Ascending aorta (tissue), 2 donors: ENCODE measurements around the gene GOLGA8H. TPM values are rescaled to one million over a fixed set of nuclear protein-coding genes. Genes with fewer than 3 reads are reported as not detected.
A peak's percentile ranks its signal among the peaks of the same experiment; 100 is the strongest.
"Not testable (repeated sequence)": the region's sequence is repeated elsewhere in the genome, so short reads cannot be mapped to it uniquely, and the experiment has no call there.

Experiments
- DNase-seq, 2 donors: peaks; one replicate each; pipeline ENCODE4 v3.0.0-alpha.2; 2019; ENCODE audit warnings: low spot score in 2 of 2
- H3K27ac ChIP-seq, 2 donors: fragments of 200-600 bp; sonication (generic); one replicate each; pipeline ENCODE4 v1.5.1; 2016 to 2017; ENCODE audit warnings: mild to moderate bottlenecking in 1 of 2
- H3K27me3 ChIP-seq: fragments of 200-600 bp; sonication (generic); one replicate; pipeline ENCODE4 v1.5.1; 2017
- H3K36me3 ChIP-seq, 2 donors: fragments of 200-600 bp; sonication (generic); one replicate each; pipeline ENCODE4 v1.5.1; 2016
- H3K4me1 ChIP-seq, 2 donors: fragments of 200-600 bp; sonication (generic); one replicate each; pipeline ENCODE4 v1.5.1; 2016 to 2017; ENCODE audit warnings: mild to moderate bottlenecking in 1 of 2
- H3K4me3 ChIP-seq, 2 donors: fragments of 200-600 bp; sonication (generic); one replicate each; pipeline ENCODE4 v1.5.1; 2016 to 2017; ENCODE audit warnings: mild to moderate bottlenecking in 1 of 2
- H3K9me3 ChIP-seq, 2 donors: fragments of 200-600 bp; sonication (generic); one replicate each; pipeline ENCODE4 v1.5.1; 2016
- CTCF ChIP-seq, 3 experiments: fragments of 200-600 bp in 2 of 3; fragments of 450-650 bp in 1 of 3; sonication (generic) in 2 of 3; IDR thresholded peaks; one replicate each; pipeline ENCODE4 v1.5.1; 2016 to 2019; ENCODE audit warnings: antibody characterized with exemption in 3 of 3, mild to moderate bottlenecking in 1 of 3, moderate library complexity in 1 of 3
- intact Hi-C: fragments of 100-400 bp; cut with DNase I; formaldehyde crosslinking; loops from one replicate; pipeline ENCODE4 v1.15.1; 2023
- total RNA-seq: library from RNA; depleted of rRNA; stranded (reverse); fragments of >200 nt; gene quantifications from one replicate; pipeline ENCODE4 v1.1.0, GENCODE V29; 2016

The GOLGA8H gene
- total RNA-seq, 1 donor from 2014 or later = not detected

- H3K27ac ChIP-seq = peak within 1 kb of the TSS; percentile 74 to 83
- H3K27me3 ChIP-seq, intact Hi-C loops, H3K9me3 ChIP-seq, H3K4me1 ChIP-seq, H3K36me3 ChIP-seq: not testable (repeated sequence)
- DNase-seq = peak; percentile 84 to 95
- peak within 1 kb of the TSS; percentile 59 to 76 for H3K4me3 ChIP-seq
- TF ChIP-seq CTCF (IDR thresholded peaks at IDR 0.05) = peak in 2 of 3 experiments; percentile 13 to 18
Measured at GRCh38 chr15:30625436-30626193, 21.8 kb downstream of the GOLGA8H start, which contains the start of gene ARHGAP11B. TSS of gene ARHGAP11B (plus strand) at chr15:30626128.

- H3K9me3 ChIP-seq, DNase-seq, H3K36me3 ChIP-seq, intact Hi-C loops, H3K4me1 ChIP-seq, H3K27me3 ChIP-seq: not testable (repeated sequence)
- H3K4me3 ChIP-seq = peak overlapping the region; percentile 59 to 76
- H3K27ac ChIP-seq = peak overlapping the region in 1 of 2 donors; percentile 74
Measured at GRCh38 chr15:30626194-30626565, 22.4 kb downstream of the GOLGA8H start.

- peak overlapping the region; percentile 59 to 76 for H3K4me3 ChIP-seq
- intact Hi-C loops, H3K9me3 ChIP-seq, DNase-seq, H3K27ac ChIP-seq, H3K27me3 ChIP-seq, H3K36me3 ChIP-seq, H3K4me1 ChIP-seq: not testable (repeated sequence)
Measured at GRCh38 chr15:30626632-30627031, 22.8 kb downstream of the GOLGA8H start.

- TF ChIP-seq CTCF (IDR thresholded peaks at IDR 0.05) = no peak
- intact Hi-C loops = no loop called here
- Histone ChIP-seq H3K27ac (no peak overlapping the region), H3K9me3 (no peaks in the 10 kb centered on the region), H3K4me1 (no peaks in the 10 kb centered on the region), H3K27me3 (no peaks in the 10 kb centered on the region), H3K36me3 (no peaks in the 10 kb centered on the region), H3K4me3 (no peak overlapping the region)
- DNase-seq = no peak
Measured at GRCh38 chr15:30650012-30650929, 46.4 kb downstream of the GOLGA8H start.

GRCh38 chr15:30661154-30661553, 57.3 kb downstream of the GOLGA8H start:
- intact Hi-C loops, H3K4me1 ChIP-seq, H3K9me3 ChIP-seq, H3K27me3 ChIP-seq, H3K36me3 ChIP-seq, H3K4me3 ChIP-seq, H3K27ac ChIP-seq, DNase-seq: not testable (repeated sequence)
- peak in 1 of 3 experiments; percentile 47 for TF ChIP-seq CTCF (IDR thresholded peaks at IDR 0.05)

Other genes with a start within 250 kb of the GOLGA8H start
- gene CHRFAM7A, start 210.5 kb upstream of the GOLGA8H start, total RNA-seq = 0.21 TPM
- not detected for gene GOLGA8R, start 189.8 kb upstream of the GOLGA8H start, total RNA-seq
- not detected for gene GOLGA8Q, start 52.0 kb upstream of the GOLGA8H start, total RNA-seq